ENCODE measurements around the gene CAPN10.
"Not testable (repeated sequence)": the region's sequence is repeated elsewhere in the genome, so short reads cannot be mapped to it uniquely, and the experiment has no call there.

CAPN10 gene

DNA sequence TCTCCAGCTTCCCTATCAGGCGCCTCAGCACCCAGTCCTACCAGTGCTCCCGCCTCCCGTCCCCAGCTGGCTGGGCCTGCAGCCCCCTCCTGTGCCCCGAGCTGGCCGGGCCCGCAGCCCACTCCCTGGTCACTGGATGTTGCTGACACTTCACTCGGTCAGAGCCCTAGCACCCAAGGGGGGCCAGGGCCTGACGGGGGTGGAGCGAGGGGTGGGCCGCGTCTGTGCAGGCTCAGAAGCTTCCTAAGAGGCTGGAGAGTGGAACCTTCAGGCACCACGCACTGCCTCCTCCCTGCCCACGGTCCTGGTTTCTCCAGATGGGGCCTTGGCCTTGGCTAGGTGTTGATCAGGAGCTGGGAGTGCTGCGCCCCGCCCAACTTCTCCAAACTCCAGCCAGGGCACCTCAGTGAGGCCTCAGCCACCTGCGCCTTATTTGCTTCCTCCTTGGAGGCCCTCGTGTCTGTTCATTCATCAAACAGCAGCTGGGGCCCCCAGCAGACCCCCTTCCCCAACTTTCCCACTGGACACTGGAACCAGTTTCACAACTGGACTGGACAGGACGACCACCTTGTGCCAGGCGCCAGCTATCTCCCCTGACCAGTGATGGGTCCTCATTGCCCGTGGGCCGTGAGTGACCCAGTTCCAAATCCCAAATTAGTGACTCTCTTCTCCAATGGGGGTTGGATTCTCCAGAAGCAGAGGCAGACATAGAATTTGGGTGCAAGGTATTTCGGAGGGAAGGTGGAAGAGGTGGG lies 16.7 kb downstream of the CAPN10 start:
- DNase-seq (ENCODE audit: low read depth): no peak

GRCh38 chr2:240603846-240604245 lies 17.3 kb downstream of the CAPN10 start:
- no peak for DNase-seq (ENCODE audit: low read depth)

DNA sequence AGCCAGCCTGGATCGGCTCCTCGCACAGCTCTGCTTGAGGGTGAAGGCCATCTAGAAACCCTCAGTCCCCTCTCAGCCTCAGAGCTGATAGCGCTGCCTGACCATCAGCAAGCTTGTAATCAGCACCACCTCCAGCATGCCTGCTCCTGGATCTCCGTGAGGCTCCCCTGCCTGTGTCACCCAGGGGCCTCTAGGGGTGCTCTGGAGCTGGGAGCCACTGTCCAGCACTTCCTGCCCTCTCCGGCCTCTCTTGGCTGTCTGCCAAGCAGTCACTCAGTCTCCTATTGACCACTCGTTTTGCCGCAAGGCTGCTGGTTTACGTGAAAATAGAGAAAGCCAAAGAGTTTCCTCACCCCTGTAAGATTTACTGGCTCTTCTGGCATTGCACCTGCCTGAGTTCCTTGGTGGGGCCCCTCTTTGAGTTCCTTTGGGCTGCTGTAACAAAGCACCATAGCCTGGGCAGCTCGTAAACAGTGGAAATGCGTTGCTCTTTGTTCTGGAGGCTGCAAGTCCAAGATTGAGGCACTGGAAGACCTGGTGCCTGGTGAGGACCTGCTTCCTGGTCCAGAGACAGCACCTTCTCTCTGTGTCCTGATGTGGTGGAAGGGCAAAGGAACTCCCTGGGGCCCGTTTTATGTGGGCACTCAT lies 17.9 kb downstream of the CAPN10 start:
- DNase-seq (ENCODE audit: low read depth): no peak

DNA sequence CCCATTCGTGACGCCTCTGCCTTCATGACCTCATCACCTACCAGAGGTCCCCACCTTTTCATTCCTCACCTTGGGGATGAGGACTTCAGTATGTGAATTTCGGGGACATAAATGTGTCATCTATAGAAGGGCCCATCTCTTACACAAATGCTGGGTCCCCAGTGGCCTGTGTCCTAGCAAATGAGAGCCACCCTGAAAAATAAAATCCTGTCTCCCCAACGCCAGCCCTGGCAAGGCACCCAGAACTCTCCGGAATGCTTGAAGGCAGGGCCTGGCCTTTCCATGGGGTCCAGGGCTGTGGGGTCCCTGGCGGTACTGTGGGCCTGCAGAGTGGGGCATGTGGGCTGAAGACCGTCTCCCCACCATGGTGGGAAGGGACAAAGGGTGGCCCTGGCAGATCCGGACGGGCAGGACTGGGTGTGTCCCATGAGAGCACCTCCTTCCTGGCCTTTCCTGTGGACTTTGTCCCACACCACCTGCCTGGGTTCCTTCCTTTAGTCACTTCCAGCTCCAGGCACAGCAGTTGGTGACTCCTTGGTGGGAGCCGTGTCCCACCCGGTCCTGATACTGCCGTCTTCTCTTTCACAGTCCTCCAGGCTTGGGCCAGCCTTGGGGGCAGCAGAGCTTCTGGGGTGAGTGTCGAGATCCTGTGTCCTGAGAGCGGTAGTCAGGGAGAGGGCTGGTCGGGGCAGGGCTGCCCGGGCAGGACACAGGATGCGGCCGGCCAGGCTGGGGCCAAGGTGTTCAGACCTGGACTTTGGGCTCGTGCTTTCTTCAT lies 18.6 kb downstream of the CAPN10 start:
- DNase-seq (ENCODE audit: low read depth): no peak

GRCh38 chr2:240605867-240606743 lies 19.6 kb downstream of the CAPN10 start:
- no peak for DNase-seq (ENCODE audit: low read depth)

GRCh38 chr2:240611601-240612210 lies 25.2 kb downstream of the CAPN10 start:
- DNase-seq (ENCODE audit: low read depth): no peak

- no peak for DNase-seq (ENCODE audit: low read depth)
These were observed 27.2 kb downstream of the CAPN10 start for GRCh38 chr2:240613781-240614180.

GRCh38 chr2:240614391-240614790 lies 27.9 kb downstream of the CAPN10 start:
- DNase-seq (ENCODE audit: low read depth): no peak

GRCh38 chr2:240615396-240615795 lies 28.9 kb downstream of the CAPN10 start:
- no peak for DNase-seq (ENCODE audit: low read depth)

- DNase-seq (ENCODE audit: low read depth): no peak
These were observed 29.4 kb downstream of the CAPN10 start for GRCh38 chr2:240615820-240616547.

GRCh38 chr2:240616860-240617666 lies 30.5 kb downstream of the CAPN10 start:
- DNase-seq (ENCODE audit: low read depth): not testable (repeated sequence)

- no peak for DNase-seq (ENCODE audit: low read depth)
These were observed 32.2 kb downstream of the CAPN10 start for GRCh38 chr2:240618776-240619175.

DNA sequence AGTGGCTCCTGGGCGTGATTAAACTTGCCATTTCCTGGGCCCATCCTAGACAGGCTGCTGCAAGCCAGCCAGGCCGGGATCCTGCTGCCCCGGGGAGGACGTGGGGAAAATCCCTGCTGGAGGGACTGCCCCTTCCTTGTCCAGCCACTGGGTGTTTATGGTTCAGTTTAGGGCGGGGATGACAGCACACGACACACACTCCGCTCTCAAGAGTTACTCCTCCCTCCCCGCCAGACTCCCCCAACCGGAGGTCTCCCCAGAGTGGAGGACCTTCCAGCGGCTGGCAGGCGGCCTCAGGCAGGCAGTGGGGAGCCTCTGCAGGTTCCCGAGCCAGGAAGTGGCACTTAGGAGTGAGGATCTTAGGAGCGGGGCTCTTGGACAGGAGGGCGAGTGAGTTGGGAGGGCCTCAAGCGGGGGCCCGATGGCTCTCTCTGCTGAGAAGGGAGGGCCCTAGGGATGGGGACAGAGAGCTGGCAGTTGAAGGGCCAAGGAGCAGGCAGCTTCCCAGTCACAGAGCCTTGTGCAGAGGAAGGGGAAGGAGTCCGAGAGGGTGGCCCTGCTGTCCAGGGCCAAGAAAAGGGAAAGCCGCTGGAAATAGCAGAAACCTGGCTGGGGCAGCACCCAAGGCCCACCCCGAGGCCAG lies 33.1 kb downstream of the CAPN10 start:
- no peak for DNase-seq (ENCODE audit: low read depth)

DNA sequence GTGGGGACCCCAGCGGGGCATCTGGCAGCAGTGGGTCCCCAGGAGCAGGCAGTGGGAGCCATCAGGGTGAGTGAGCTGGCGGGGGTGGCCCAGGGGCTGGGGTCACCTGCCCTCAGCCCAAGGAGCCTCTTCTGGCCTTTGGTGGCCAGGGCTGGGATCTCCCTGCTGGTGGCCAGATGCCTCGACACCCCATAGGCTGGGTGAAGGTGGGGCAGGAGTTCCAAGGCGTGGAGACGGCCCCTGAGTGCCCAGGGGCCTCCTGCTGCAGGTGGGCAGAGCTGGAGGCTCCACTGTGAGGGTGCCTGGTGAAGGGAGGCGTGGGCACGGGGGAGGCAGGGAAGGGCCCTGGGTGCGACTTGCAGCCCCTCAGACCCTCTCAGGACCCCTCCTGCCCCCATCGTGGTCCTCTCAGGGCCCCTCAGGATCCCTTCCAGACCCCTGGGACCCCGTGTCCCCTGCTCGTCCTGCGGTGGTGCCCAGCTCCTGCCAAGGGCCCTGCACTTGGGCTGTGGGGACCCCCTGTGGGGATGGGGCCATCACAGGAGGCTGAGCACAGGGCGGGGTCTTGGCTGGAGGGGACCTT lies 33.7 kb downstream of the CAPN10 start:
- no peak for DNase-seq (ENCODE audit: low read depth)

DNA sequence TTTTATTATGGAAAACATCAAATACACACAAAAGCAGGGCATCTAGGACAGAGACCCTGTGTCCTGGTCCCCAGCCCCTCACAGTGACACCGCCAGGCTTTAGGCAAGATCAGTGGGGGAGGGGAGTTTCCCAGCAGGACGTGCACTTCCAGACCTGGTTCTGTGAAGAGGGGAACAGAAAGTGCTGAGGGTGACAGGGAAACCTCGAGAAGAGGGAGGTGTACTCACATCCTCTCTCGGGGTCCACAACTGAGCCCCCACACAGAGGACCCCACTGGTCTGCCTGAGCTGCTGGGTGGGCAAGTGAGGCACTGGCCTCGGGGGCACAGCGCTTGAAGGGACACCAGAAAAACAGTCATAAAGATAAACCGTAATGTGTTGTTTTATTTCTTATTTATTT lies 34.3 kb downstream of the CAPN10 start:
- DNase-seq (ENCODE audit: low read depth): no peak

DNA sequence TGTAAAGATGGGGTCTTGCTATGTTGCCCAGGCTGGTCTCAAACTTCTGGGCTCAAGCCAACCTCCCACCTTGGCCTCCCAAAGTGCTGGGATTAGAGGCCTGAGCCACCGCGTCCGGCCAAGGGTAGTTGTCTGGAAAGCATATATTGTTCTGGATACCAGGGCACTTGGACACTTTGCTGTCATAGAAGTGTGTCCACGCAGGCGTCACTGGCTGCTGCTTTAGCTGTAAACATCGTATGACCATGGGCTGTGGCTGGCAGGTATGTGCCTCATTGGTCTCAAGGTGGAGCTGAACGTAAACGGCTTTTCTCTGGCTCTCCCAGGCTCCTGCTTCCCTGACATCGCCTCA lies 35.5 kb downstream of the CAPN10 start:
- DNase-seq (ENCODE audit: low read depth): no peak

- peak; percentile 28 for DNase-seq (ENCODE audit: low read depth)
These were observed 36.1 kb downstream of the CAPN10 start for GRCh38 chr2:240622531-240623235.

- DNase-seq (ENCODE audit: low read depth): no peak
These were observed 37.0 kb downstream of the CAPN10 start for GRCh38 chr2:240623531-240624010.

All from stimulated activated CD8-positive, alpha-beta memory T cell treated with anti-CD3 and anti-CD28 coated beads, Interleukin-12 subunit alpha, Interleukin-12 subunit beta, amount 100 ng/mL, for 4 hours (primary cell).